ENCODE results near the gene LRP2.

- TF ChIP-seq CTCF (conservative IDR thresholded peaks at IDR 0.05; ENCODE audit: low read length) = no peak
- TF ChIP-seq EZH2phosphoT487 (IDR thresholded peaks at IDR 0.05; ENCODE audit: borderline replicate concordance) = no peak
Observed at GRCh38 chr2:169286624-169287231, 75.6 kb downstream of the LRP2 start.

Measured in Loucy (cell line).